ENCODE measurements around the gene HGD.

DNA sequence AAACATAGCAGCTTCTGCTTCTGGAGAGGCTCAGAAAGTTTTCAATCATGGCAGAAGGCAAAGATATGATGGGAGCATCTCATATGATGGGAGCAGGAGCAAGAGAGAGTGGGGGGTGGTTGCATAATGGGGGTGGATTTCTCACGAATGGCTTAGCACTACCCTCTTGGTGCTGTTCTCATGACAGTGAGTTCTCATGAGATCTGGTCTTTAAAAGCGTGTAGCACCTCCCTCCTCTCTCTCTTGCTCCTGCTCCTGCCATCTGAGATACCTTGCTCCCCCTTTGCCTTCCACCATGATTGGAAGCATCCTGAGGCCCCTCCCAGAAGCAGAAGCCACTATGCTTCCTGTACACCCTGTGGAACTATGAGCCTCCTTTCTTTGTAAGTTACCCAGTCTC is 22.2 kb downstream of the HGD start:
- no peak for TF ChIP-seq SUZ12 (IDR thresholded peaks at IDR 0.05; ENCODE audit: extremely low read depth, insufficient read depth, insufficient read length)
- no peak for TF ChIP-seq ZNF274 (IDR thresholded peaks at IDR 0.05; ENCODE audit: low read depth, low read length)
